Neural cell (in vitro differentiated cells): Measurements from ENCODE around the gene ALG6. TPM values are rescaled to one million over a fixed set of nuclear protein-coding genes. Genes with fewer than 3 reads are reported as not detected.

Experiments used
- H2AFZ ChIP-seq: fragments of 200-600, 300-800 bp; sonication (generic), shearing (Covaris generic); 2 replicates; pipeline ENCODE4 v1.6.0; 2014; ENCODE audit warnings: low read depth, mild to moderate bottlenecking, antibody characterized with exemption, low read length, moderate library complexity
- H3F3A ChIP-seq: fragments of 200-600 bp; shearing (Covaris generic); 2 replicates; pipeline ENCODE4 v1.6.1; 2016; ENCODE audit warnings: mild to moderate bottlenecking, moderate library complexity, mixed read lengths, antibody characterized with exemption, low read length; ENCODE audit not compliant: insufficient read depth, poor library complexity, severe bottlenecking
- H3K27ac ChIP-seq: fragments of 200-600, 300-800 bp; sonication (generic), shearing (Covaris generic); 2 replicates; pipeline ENCODE4 v1.5.1; 2014; ENCODE audit warnings: mild to moderate bottlenecking, low read length, moderate library complexity
- H3K27me3 ChIP-seq: fragments of 300-800, 200-600 bp; sonication (generic), shearing (Covaris generic); 2 replicates; pipeline ENCODE4 v1.6.0; 2014; ENCODE audit warnings: mild to moderate bottlenecking, low read depth, low read length, moderate library complexity; ENCODE audit not compliant: insufficient read depth
- H3K36me3 ChIP-seq: fragments of 300-800, 200-600 bp; sonication (generic), shearing (Covaris generic); 2 replicates; pipeline ENCODE4 v1.5.1; 2014; ENCODE audit warnings: mild to moderate bottlenecking, antibody characterized with exemption, low read length, moderate library complexity; ENCODE audit not compliant: insufficient read depth
- H3K4me2 ChIP-seq: fragments of 300-800, 200-600 bp; sonication (generic), shearing (Covaris generic); 2 replicates; pipeline ENCODE4 v1.6.0; 2014; ENCODE audit warnings: mild to moderate bottlenecking, low read length
- H3K4me3 ChIP-seq: fragments of 300-800, 200-600 bp; sonication (generic), shearing (Covaris generic); 2 replicates; pipeline ENCODE4 v1.5.1; 2014; ENCODE audit warnings: mild to moderate bottlenecking, low read length, moderate library complexity
- H3K79me2 ChIP-seq: fragments of 200-600 bp; shearing (Covaris generic); replicated peaks from 2 replicates; pipeline ENCODE4 v1.6.0; 2014; ENCODE audit warnings: mild to moderate bottlenecking, low read length, moderate library complexity; ENCODE audit not compliant: insufficient read depth
- H3K9ac ChIP-seq: fragments of 300-800, 200-600 bp; sonication (generic), shearing (Covaris generic); 2 replicates; pipeline ENCODE4 v1.6.1; 2016; ENCODE audit warnings: mild to moderate bottlenecking, low read length, mixed read lengths
- H3K9me2 ChIP-seq: fragments of 200-600 bp; shearing (Covaris generic); 2 replicates; pipeline ENCODE4 v1.6.1; 2016; ENCODE audit warnings: mild to moderate bottlenecking, low read length, mixed read lengths; ENCODE audit not compliant: insufficient read depth
- H3K9me3 ChIP-seq: fragments of 200-600, 300-800 bp; sonication (generic), shearing (Covaris generic); 2 replicates; pipeline ENCODE4 v1.6.1; 2016; ENCODE audit warnings: mild to moderate bottlenecking, mixed run types, low read length, moderate library complexity, mixed read lengths
- H4K20me1 ChIP-seq: fragments of 200-600 bp; shearing (Covaris generic); 2 replicates; pipeline ENCODE4 v1.6.1; 2016; ENCODE audit warnings: mild to moderate bottlenecking, mixed run types; ENCODE audit not compliant: insufficient read depth
- CTCF ChIP-seq: fragments of 450-650 bp; IDR thresholded peaks from 2 replicates; pipeline ENCODE4 v1.5.1; 2014; ENCODE audit warnings: antibody characterized with exemption, mild to moderate bottlenecking, moderate library complexity; ENCODE audit not compliant: poor library complexity, severe bottlenecking
- EP300 ChIP-seq: fragments of 450-650 bp; conservative IDR thresholded peaks from 2 replicates; pipeline ENCODE4 v1.6.1; 2014; ENCODE audit warnings: antibody characterized with exemption, mild to moderate bottlenecking, moderate library complexity; ENCODE audit not compliant: poor library complexity, severe bottlenecking
- EZH2 ChIP-seq: fragments of 200-600, 300-800 bp; shearing (Covaris generic), sonication (generic); IDR thresholded peaks from 2 replicates; pipeline ENCODE4 v1.6.1; 2014; ENCODE audit warnings: antibody characterized with exemption, low read length, borderline replicate concordance, mild to moderate bottlenecking; ENCODE audit not compliant: insufficient read depth, poor library complexity, severe bottlenecking
- MXI1 ChIP-seq: fragments of 450-650 bp; conservative IDR thresholded peaks from 2 replicates; pipeline ENCODE4 v1.6.1; 2014; ENCODE audit warnings: antibody characterized with exemption, mild to moderate bottlenecking; ENCODE audit not compliant: poor library complexity, severe bottlenecking
- POLR2AphosphoS5 ChIP-seq: IDR thresholded peaks from 2 replicates; pipeline ENCODE4 v1.6.1; 2012
- RAD21 ChIP-seq: fragments of 450-650 bp; conservative IDR thresholded peaks from 2 replicates; pipeline ENCODE4 v1.6.1; 2014; ENCODE audit warnings: antibody characterized with exemption, mild to moderate bottlenecking, moderate library complexity
- REST ChIP-seq: IDR thresholded peaks from 2 replicates; pipeline ENCODE4 v1.6.1; 2012; ENCODE audit warnings: borderline replicate concordance
- SMC3 ChIP-seq: fragments of 450-650 bp; conservative IDR thresholded peaks from 2 replicates; pipeline ENCODE4 v1.6.1; 2014; ENCODE audit warnings: antibody characterized with exemption, mild to moderate bottlenecking, moderate library complexity; ENCODE audit not compliant: poor library complexity
- TAF1 ChIP-seq: IDR thresholded peaks from 2 replicates; pipeline ENCODE4 v1.6.1; 2012; ENCODE audit warnings: low read depth
- polyA plus RNA-seq: library from polyadenylated mRNA; depleted of rRNA; stranded (reverse); fragments of >200 nt; gene quantifications from 2 replicates; pipeline ENCODE4 v1.2.3, GENCODE V29; 2014

ALG6 gene
- polyA plus RNA-seq, 1 donor from 2014 or later, result 46.8 TPM

GRCh38 chr1:63466181-63466580 is 98.8 kb downstream of the ALG6 start:
- H3K9me2 ChIP-seq, result no peaks in the 10 kb centered on the region

GRCh38 chr1:63466759-63467158 is 99.3 kb downstream of the ALG6 start:
- no peak overlapping the region for H3K4me2 ChIP-seq
- no peak overlapping the region for H3K9ac ChIP-seq
- no peaks in the 10 kb centered on the region for H3K27me3 ChIP-seq
- no peaks in the 10 kb centered on the region for H3K9me2 ChIP-seq
- H3F3A ChIP-seq, result no peaks in the 10 kb centered on the region
- H3K9me3 ChIP-seq, result peaks cover 8% of the 10 kb centered on the region
- no peak overlapping the region for H3K4me3 ChIP-seq
- H4K20me1 ChIP-seq, result no peaks in the 10 kb centered on the region
- no peaks in the 10 kb centered on the region for H3K36me3 ChIP-seq
- no peak overlapping the region for H2AFZ ChIP-seq
- no peak overlapping the region for H3K27ac ChIP-seq
- H3K79me2 ChIP-seq, result no peaks in the 10 kb centered on the region
- TF ChIP-seq RAD21 (no peak), REST (no peak), TAF1 (no peak), MXI1 (no peak), SMC3 (no peak), EP300 (no peak), CTCF (no peak)

More at GRCh38 chr1:63466181-63466580, 98.8 kb downstream of the ALG6 start:
- no peak overlapping the region for H3K27ac ChIP-seq
- no peaks in the 10 kb centered on the region for H3K36me3 ChIP-seq
- H3K9me3 ChIP-seq, result peaks cover 12% of the 10 kb centered on the region
- no peaks in the 10 kb centered on the region for H3K27me3 ChIP-seq
- H4K20me1 ChIP-seq, result no peaks in the 10 kb centered on the region
- no peak overlapping the region for H3K4me2 ChIP-seq
- no peak overlapping the region for H3K9ac ChIP-seq
- TF ChIP-seq SMC3 (no peak), RAD21 (no peak), TAF1 (no peak), EZH2 (no peak), MXI1 (no peak), CTCF (no peak), EP300 (no peak), REST (no peak), POLR2AphosphoS5 (no peak)
- no peak overlapping the region for H2AFZ ChIP-seq
- H3K4me3 ChIP-seq, result no peak overlapping the region
- H3F3A ChIP-seq, result no peaks in the 10 kb centered on the region
- no peaks in the 10 kb centered on the region for H3K79me2 ChIP-seq
